GM12891 (cell line): ENCODE measurements around the gene B9D2.

ENCODE experiments used
- DNase-seq: peaks from one replicate; pipeline ENCODE4 v3.0.0; 2011; ENCODE audit warnings: low spot score; ENCODE audit not compliant: insufficient read length
- FAIRE-seq: peaks from 2 replicates; lab custom pipeline; 2011; peaks lifted over from hg19 to GRCh38; lab: Jason Lieb, UNC
- PAX5 ChIP-seq: IDR thresholded peaks from 2 replicates; pipeline ENCODE4 v1.6.1; 2011; ENCODE audit warnings: low read length, moderate library complexity, mild to moderate bottlenecking; ENCODE audit not compliant: insufficient read depth, severe bottlenecking
- POLR2A ChIP-seq: IDR thresholded peaks from 2 replicates; pipeline ENCODE4 v1.6.1; 2011; ENCODE audit warnings: low read depth, low read length, control low read depth
- POLR2AphosphoS5 ChIP-seq: IDR thresholded peaks from 2 replicates; pipeline ENCODE4 v1.6.1; 2011; ENCODE audit warnings: low read depth, low read length, control low read depth
- POU2F2 ChIP-seq: IDR thresholded peaks from 2 replicates; pipeline ENCODE4 v1.6.1; 2011; ENCODE audit warnings: low read depth, mild to moderate bottlenecking, control low read depth, low read length, moderate library complexity
- SPI1 ChIP-seq: IDR thresholded peaks from 2 replicates; pipeline ENCODE4 v1.6.1; 2011; ENCODE audit warnings: low read depth, low read length, control low read depth
- TAF1 ChIP-seq: IDR thresholded peaks from 2 replicates; pipeline ENCODE4 v1.6.1; 2011; ENCODE audit warnings: low read depth, low read length, control low read depth

The B9D2 gene

GRCh38 chr19:41332000-41332399 is 31.9 kb downstream of the B9D2 start:
- DNase-seq (no peak), FAIRE-seq (no peak)
- no peak for TF ChIP-seq TAF1
- TF ChIP-seq SPI1: no peak
- no peak for TF ChIP-seq POLR2AphosphoS5
- TF ChIP-seq PAX5: no peak
- no peak for TF ChIP-seq POLR2A
- no peak for TF ChIP-seq POU2F2

GRCh38 chr19:41330946-41331678 is 32.8 kb downstream of the B9D2 start:
- TF ChIP-seq TAF1 (no peak), POLR2A (no peak), SPI1 (no peak), POLR2AphosphoS5 (no peak), POU2F2 (no peak)
- FAIRE-seq (no peak), DNase-seq (no peak)

- TF ChIP-seq POLR2A (no peak), SPI1 (no peak), TAF1 (no peak), POLR2AphosphoS5 (no peak), PAX5 (no peak), POU2F2 (no peak)
- DNase-seq: no peak
- no peak for FAIRE-seq
Observed at GRCh38 chr19:41330481-41330880, 33.5 kb downstream of the B9D2 start.

- DNase-seq: no peak
Observed at GRCh38 chr19:41328842-41329225, 35.1 kb downstream of the B9D2 start.

GRCh38 chr19:41328157-41328841 is 35.6 kb downstream of the B9D2 start:
- TF ChIP-seq TAF1 (no peak), PAX5 (no peak), POLR2A (no peak), POLR2AphosphoS5 (no peak), SPI1 (no peak), POU2F2 (no peak)
- FAIRE-seq (no peak), DNase-seq (no peak)

More at GRCh38 chr19:41328842-41329225, 35.1 kb downstream of the B9D2 start:
- TF ChIP-seq PAX5 (no peak), SPI1 (peak; percentile 91), POU2F2 (no peak), TAF1 (no peak)
- peak; percentile 33 for FAIRE-seq

- peak; percentile 98 for FAIRE-seq
- TF ChIP-seq TAF1 (0 out of 2 replicates have a peak, but pooled peaks have one; percentile 20), POU2F2 (no peak), PAX5 (peak; percentile 30), POLR2A (no peak), POLR2AphosphoS5 (peak; percentile 86), SPI1 (peak; percentile 52)
- peak; percentile 84 for DNase-seq
Observed at GRCh38 chr19:41327576-41328156, 36.3 kb downstream of the B9D2 start.

GRCh38 chr19:41327076-41327575 is 36.8 kb downstream of the B9D2 start:
- FAIRE-seq (no peak), DNase-seq (no peak)
- no peak for TF ChIP-seq TAF1
- TF ChIP-seq POLR2A: 0 out of 2 replicates have a peak, but pooled peaks have one; percentile 50
- 0 out of 2 replicates have a peak, but pooled peaks have one; percentile 33 for TF ChIP-seq POU2F2

- FAIRE-seq (peak; percentile 98), DNase-seq (peak; percentile 66)
- TF ChIP-seq POLR2AphosphoS5 (peak; percentile 54), TAF1 (no peak), POLR2A (peak; percentile 76), POU2F2 (peak; percentile 25; the same call in 1 of the 2 replicates), PAX5 (peak; percentile 83), SPI1 (no peak)
Observed at GRCh38 chr19:41325947-41326706, 37.8 kb downstream of the B9D2 start.

GRCh38 chr19:41325640-41325946 is 38.4 kb downstream of the B9D2 start:
- DNase-seq (no peak), FAIRE-seq (no peak)
- no peak for TF ChIP-seq PAX5
- no peak for TF ChIP-seq POLR2AphosphoS5
- no peak for TF ChIP-seq POLR2A
- TF ChIP-seq SPI1: no peak
- no peak for TF ChIP-seq POU2F2
- no peak for TF ChIP-seq TAF1

- DNase-seq: no peak
- FAIRE-seq: no peak
- TF ChIP-seq SPI1 (no peak), PAX5 (no peak), TAF1 (no peak), POLR2AphosphoS5 (peak; percentile 40)
Observed at GRCh38 chr19:41324921-41325639, 38.9 kb downstream of the B9D2 start.
